Vagina (tissue), 2 donors: ENCODE data around the gene SH3BP5. TPM values are rescaled to one million over a fixed set of nuclear protein-coding genes. Genes with fewer than 3 reads are reported as not detected.
A peak's percentile ranks its signal among the peaks of the same experiment; 100 is the strongest.

Source experiments
- DNase-seq, 2 donors: peaks; one replicate each; pipeline ENCODE4 v3.0.0-alpha.2; 2017; ENCODE audit errors: extremely low spot score in 2 of 2
- H3K27ac ChIP-seq: fragments of 200-600 bp; sonication (generic); one replicate; pipeline ENCODE4 v1.5.1; 2019
- H3K27me3 ChIP-seq: fragments of 200-600 bp; sonication (generic); one replicate; pipeline ENCODE4 v1.5.1; 2019
- H3K36me3 ChIP-seq, 2 donors: fragments of 200-600 bp; sonication (generic); one replicate each; pipeline ENCODE4 v1.5.1; 2017 to 2019
- H3K4me1 ChIP-seq: fragments of 200-600 bp; sonication (generic); one replicate; pipeline ENCODE4 v1.5.1; 2019
- H3K4me3 ChIP-seq, 2 donors: fragments of 200-600 bp; sonication (generic); 1 replicate in 1 of 2; 2 replicates in 1 of 2; pipeline ENCODE4 v1.5.1; 2016 to 2019
- H3K9me3 ChIP-seq: fragments of 200-600 bp; sonication (generic); one replicate; pipeline ENCODE4 v1.5.1; 2019
- POLR2A ChIP-seq, 2 donors: fragments of 450-650 bp; IDR thresholded peaks; one replicate each; pipeline ENCODE4 v1.6.1; 2017; ENCODE audit warnings: antibody characterized with exemption in 2 of 2, mild to moderate bottlenecking in 2 of 2, moderate library complexity in 2 of 2
- POLR2AphosphoS5 ChIP-seq, 2 donors: sonication (generic); formaldehyde crosslinking; IDR thresholded peaks; one replicate each; pipeline ENCODE4 v1.9.0; 2017; ENCODE audit warnings: antibody characterized with exemption in 2 of 2, mild to moderate bottlenecking in 2 of 2, low read depth in 1 of 2; ENCODE audit not compliant: insufficient read depth in 1 of 2
- intact Hi-C: fragments of 100-400 bp; cut with DNase I; formaldehyde crosslinking; loops from one replicate; pipeline ENCODE4 v1.15.1; 2023
- total RNA-seq: library from RNA; depleted of rRNA; stranded (reverse); fragments of >200 nt; gene quantifications from one replicate; pipeline ENCODE4 v1.2.3, GENCODE V29; 2016
- TF ChIP-seq, protein P1 (sequence below), 3 experiments: fragments of 450-650 bp in 2 of 3; fragments of 200-600 bp in 1 of 3; sonication (generic) in 1 of 3; IDR thresholded peaks; one replicate each; pipeline ENCODE4 v1.5.1; 2017 to 2019; ENCODE audit warnings: antibody characterized with exemption in 3 of 3, mild to moderate bottlenecking in 2 of 3, moderate library complexity in 2 of 3

Gene SH3BP5
- total RNA-seq, 1 donor from 2014 or later: 78.6 TPM

DNA sequence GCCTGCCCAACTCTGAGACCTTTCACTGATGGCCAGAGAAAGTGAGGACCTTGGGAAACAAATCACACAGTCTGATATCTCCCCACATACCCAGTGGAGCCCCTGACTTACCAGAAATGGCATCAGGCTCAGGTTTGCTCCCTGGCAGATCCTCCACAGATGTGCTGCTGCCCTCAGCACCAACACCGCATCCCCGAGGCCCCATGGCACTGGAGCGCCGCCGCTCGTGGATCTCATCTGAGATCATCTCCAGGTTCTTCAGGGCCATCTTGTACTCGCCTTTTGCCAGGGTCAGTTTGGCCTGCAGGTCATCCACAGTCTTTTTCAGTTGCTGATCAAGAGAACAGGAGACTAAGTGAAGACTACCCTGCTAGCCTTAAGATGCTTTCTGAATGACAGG, 73.7 kb downstream of the SH3BP5 start:
- intact Hi-C loops: no loop called here
- Histone ChIP-seq H3K4me1 (peaks cover 8% of the 10 kb centered on the region), H3K9me3 (no peaks in the 10 kb centered on the region), H3K4me3 (no peak overlapping the region), H3K27ac (no peak overlapping the region), H3K27me3 (no peaks in the 10 kb centered on the region), H3K36me3 (peaks cover 0 to 59% of the 10 kb centered on the region in 2 donors)
- peak in 1 of 2 donors; percentile 86 for DNase-seq
- TF ChIP-seq POLR2AphosphoS5 (IDR thresholded peaks at IDR 0.05; ENCODE audit: insufficient read depth in 1 of 2, low read depth in 1 of 2): peak in 1 of 2 donors; percentile 38
- TF ChIP-seq, protein P1, sequence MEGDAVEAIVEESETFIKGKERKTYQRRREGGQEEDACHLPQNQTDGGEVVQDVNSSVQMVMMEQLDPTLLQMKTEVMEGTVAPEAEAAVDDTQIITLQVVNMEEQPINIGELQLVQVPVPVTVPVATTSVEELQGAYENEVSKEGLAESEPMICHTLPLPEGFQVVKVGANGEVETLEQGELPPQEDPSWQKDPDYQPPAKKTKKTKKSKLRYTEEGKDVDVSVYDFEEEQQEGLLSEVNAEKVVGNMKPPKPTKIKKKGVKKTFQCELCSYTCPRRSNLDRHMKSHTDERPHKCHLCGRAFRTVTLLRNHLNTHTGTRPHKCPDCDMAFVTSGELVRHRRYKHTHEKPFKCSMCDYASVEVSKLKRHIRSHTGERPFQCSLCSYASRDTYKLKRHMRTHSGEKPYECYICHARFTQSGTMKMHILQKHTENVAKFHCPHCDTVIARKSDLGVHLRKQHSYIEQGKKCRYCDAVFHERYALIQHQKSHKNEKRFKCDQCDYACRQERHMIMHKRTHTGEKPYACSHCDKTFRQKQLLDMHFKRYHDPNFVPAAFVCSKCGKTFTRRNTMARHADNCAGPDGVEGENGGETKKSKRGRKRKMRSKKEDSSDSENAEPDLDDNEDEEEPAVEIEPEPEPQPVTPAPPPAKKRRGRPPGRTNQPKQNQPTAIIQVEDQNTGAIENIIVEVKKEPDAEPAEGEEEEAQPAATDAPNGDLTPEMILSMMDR (IDR thresholded peaks at IDR 0.05): no peak

GRCh38 chr3:15256861-15257341, 75.5 kb downstream of the SH3BP5 start:
- H3K27ac ChIP-seq: no peak overlapping the region
- no peaks in the 10 kb centered on the region for H3K27me3 ChIP-seq
- no peak overlapping the region for H3K4me3 ChIP-seq
- no peaks in the 10 kb centered on the region for H3K4me1 ChIP-seq
- intact Hi-C loops: no loop called here
- DNase-seq: peak in 1 of 2 donors; percentile 86
- TF ChIP-seq POLR2A (IDR thresholded peaks at IDR 0.05) (no peak), POLR2AphosphoS5 (IDR thresholded peaks at IDR 0.05; ENCODE audit: insufficient read depth in 1 of 2, low read depth in 1 of 2) (peak in 1 of 2 donors; percentile 45)
- peaks cover 0 to 74% of the 10 kb centered on the region in 2 donors for H3K36me3 ChIP-seq
- no peaks in the 10 kb centered on the region for H3K9me3 ChIP-seq

GRCh38 chr3:15255215-15255614, 77.2 kb downstream of the SH3BP5 start:
- no peak for TF ChIP-seq POLR2A (IDR thresholded peaks at IDR 0.05)
- Histone ChIP-seq H3K36me3 (peaks cover 0 to 80% of the 10 kb centered on the region in 2 donors), H3K9me3 (no peaks in the 10 kb centered on the region), H3K27ac (peak overlapping the region; percentile 11), H3K4me1 (no peaks in the 10 kb centered on the region), H3K4me3 (no peak overlapping the region), H3K27me3 (no peaks in the 10 kb centered on the region)
- no peak for DNase-seq
- intact Hi-C loops: no loop called here

DNA sequence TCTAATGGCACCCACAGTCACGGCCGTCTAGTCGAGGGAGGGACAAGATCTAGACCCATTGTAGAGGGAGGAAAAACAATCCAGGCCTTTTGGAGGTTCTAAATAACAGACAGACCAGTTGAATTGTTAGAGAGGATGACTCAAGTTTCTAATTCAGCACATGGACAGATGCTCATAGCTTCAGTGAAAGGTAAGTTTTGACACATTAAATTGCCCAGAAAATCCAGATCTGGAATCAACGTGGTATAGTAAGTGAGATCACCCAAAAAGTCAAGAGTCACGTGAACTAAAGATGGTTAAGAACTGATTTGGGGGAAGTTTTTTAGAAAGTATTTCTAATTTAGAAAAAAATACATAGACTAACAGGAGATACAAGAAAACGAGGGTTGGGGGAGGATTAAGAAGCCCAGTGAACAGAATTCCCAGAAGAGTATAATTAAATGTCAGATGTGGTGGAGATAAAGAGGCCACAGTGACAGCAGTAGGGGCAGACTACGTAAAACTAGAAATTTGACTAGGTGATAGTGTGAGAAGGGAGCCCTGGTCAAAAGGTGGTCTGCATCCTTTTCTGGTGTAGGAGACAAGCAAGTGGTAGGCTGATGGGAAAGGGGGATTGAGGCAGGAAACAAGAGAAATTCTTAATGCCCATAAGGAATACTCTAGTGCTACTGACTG, 79.2 kb downstream of the SH3BP5 start:
- Histone ChIP-seq H3K27ac (no peak overlapping the region), H3K4me1 (no peaks in the 10 kb centered on the region), H3K36me3 (peaks cover 0 to 84% of the 10 kb centered on the region in 2 donors), H3K27me3 (no peaks in the 10 kb centered on the region), H3K9me3 (no peaks in the 10 kb centered on the region), H3K4me3 (no peak overlapping the region)
- DNase-seq: no peak
- TF ChIP-seq, protein P1 (IDR thresholded peaks at IDR 0.05): no peak
- TF ChIP-seq POLR2AphosphoS5 (IDR thresholded peaks at IDR 0.05; ENCODE audit: insufficient read depth in 1 of 2, low read depth in 1 of 2) (no peak), POLR2A (IDR thresholded peaks at IDR 0.05) (no peak)
- intact Hi-C loops: no loop called here

DNA sequence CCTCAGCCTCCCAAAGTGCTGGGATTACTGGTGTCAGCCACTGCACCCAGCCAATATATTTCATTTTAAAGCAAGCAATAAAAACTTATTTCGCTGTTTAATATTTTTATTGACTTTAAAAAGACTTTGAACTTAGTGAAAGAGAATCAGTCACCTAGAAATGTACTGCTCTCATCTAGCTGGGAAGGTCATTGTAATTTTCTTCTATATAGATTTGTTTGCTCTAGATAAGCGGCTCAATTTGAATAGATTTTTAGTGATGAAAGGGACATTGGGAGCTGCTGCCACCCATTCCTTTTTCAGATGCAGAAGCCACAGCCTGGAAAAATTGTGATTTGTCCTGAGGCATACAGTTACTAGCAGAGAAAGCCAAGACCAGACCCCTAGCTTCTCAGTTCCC, 86.2 kb downstream of the SH3BP5 start:
- intact Hi-C loops: no loop called here
- H3K4me3 ChIP-seq: no peak overlapping the region
- no peak for DNase-seq
- H3K36me3 ChIP-seq: peaks cover 0 to 70% of the 10 kb centered on the region in 2 donors
- no peaks in the 10 kb centered on the region for H3K4me1 ChIP-seq
- no peaks in the 10 kb centered on the region for H3K9me3 ChIP-seq
- TF ChIP-seq POLR2A (IDR thresholded peaks at IDR 0.05) (no peak), POLR2AphosphoS5 (IDR thresholded peaks at IDR 0.05; ENCODE audit: insufficient read depth in 1 of 2, low read depth in 1 of 2) (no peak)
- TF ChIP-seq, protein P1 (IDR thresholded peaks at IDR 0.05): no peak
- no peaks in the 10 kb centered on the region for H3K27me3 ChIP-seq
- H3K27ac ChIP-seq: no peak overlapping the region

DNA sequence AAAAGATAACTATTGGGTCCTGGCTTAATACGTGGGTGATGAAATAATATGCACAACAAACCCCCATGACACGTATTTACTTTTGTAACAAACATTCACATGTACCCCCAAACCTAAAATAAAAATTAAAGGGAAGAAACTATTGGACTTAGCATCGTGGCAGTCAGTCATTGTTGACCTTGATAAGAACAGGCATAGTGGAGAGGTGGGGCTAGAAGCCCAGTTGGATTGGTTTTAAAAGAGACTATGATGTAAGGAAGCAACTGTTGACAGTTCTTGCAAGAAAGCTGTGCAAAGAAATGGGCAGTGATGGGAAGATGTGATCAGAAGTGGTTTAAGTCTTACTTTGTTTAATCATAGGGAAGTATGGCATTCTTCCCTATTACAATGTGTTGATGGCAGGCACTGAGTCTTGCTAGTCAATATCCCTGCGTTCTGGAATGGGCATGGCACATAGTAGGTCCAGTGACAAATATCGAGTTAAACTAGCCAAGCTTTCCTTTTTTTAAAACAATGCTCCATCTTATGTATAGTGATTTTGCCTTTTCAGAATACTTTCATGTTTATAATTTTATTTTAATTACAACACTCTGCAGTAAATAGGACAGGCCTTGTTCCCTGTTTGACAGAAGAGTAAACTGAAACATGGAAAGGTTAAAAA, 88.4 kb downstream of the SH3BP5 start:
- H3K4me1 ChIP-seq: no peaks in the 10 kb centered on the region
- H3K4me3 ChIP-seq: no peak overlapping the region
- no peaks in the 10 kb centered on the region for H3K9me3 ChIP-seq
- no peak overlapping the region for H3K27ac ChIP-seq
- intact Hi-C loops: no loop called here
- peaks cover 0 to 62% of the 10 kb centered on the region in 2 donors for H3K36me3 ChIP-seq
- TF ChIP-seq POLR2AphosphoS5 (IDR thresholded peaks at IDR 0.05; ENCODE audit: insufficient read depth in 1 of 2, low read depth in 1 of 2) (no peak), POLR2A (IDR thresholded peaks at IDR 0.05) (no peak)
- TF ChIP-seq, protein P1 (IDR thresholded peaks at IDR 0.05): no peak
- no peak for DNase-seq
- H3K27me3 ChIP-seq: no peaks in the 10 kb centered on the region
